Measurements from ENCODE around the gene P2RX2. TPM values are rescaled to one million over a fixed set of nuclear protein-coding genes. Genes with fewer than 3 reads are reported as not detected.

Gene P2RX2
- total and polyA plus RNA-seq, 8 donors: 0.08 to 12.0 (median 0.37) TPM; not detected in 3

DNA sequence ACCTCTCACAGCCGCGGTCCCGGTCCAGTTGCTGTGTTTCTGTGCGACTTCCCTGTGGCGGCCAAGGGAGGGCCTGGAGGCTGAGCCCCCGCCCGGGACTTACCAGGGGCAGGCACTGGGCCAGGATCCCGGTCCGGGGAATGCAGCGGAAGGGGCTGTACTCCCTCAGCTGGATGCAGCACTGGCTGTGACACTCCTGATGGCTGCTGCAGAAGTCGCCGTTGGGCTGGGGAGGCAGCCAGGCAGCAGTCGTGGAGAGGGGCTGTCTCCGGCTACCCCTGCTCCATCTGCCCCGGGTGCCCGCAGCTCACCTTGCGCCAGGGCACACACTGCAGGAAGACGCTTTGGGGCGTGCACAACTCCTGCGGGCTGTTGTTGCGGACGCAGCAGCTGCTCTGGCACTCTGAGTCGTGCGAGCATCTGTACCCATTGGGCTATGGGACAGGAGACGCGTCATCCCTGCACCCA is 14.4 kb upstream of the P2RX2 start:
- Histone ChIP-seq H3K36me3 (no peaks in the 10 kb centered on the region), H3K27ac (peak overlapping the region in 1 of 4 donors; percentile 8), H3K4me1 (peaks cover 0 to 7% (median 0%) of the 10 kb centered on the region in 3 donors), H3K27me3 (peaks cover 0 to 29% (median 3%) of the 10 kb centered on the region in 4 donors), H3K9me3 (no peaks in the 10 kb centered on the region), H3K4me3 (peak overlapping the region in 1 of 4 donors; percentile 17)
- peak in 1 of 6 donors; percentile 60 for DNase-seq
- TF ChIP-seq, protein P1, sequence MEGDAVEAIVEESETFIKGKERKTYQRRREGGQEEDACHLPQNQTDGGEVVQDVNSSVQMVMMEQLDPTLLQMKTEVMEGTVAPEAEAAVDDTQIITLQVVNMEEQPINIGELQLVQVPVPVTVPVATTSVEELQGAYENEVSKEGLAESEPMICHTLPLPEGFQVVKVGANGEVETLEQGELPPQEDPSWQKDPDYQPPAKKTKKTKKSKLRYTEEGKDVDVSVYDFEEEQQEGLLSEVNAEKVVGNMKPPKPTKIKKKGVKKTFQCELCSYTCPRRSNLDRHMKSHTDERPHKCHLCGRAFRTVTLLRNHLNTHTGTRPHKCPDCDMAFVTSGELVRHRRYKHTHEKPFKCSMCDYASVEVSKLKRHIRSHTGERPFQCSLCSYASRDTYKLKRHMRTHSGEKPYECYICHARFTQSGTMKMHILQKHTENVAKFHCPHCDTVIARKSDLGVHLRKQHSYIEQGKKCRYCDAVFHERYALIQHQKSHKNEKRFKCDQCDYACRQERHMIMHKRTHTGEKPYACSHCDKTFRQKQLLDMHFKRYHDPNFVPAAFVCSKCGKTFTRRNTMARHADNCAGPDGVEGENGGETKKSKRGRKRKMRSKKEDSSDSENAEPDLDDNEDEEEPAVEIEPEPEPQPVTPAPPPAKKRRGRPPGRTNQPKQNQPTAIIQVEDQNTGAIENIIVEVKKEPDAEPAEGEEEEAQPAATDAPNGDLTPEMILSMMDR (IDR thresholded peaks at IDR 0.05): no peak
- 27 to 30% methylated on average over 26 of the region's 26 CpGs for WGBS, 2 donors
- intact Hi-C loops (cut with DNase I): no loop called here
- no peak for FAIRE-seq
- ATAC-seq: peak in 2 of 4 donors; percentile 21 to 27

DNA sequence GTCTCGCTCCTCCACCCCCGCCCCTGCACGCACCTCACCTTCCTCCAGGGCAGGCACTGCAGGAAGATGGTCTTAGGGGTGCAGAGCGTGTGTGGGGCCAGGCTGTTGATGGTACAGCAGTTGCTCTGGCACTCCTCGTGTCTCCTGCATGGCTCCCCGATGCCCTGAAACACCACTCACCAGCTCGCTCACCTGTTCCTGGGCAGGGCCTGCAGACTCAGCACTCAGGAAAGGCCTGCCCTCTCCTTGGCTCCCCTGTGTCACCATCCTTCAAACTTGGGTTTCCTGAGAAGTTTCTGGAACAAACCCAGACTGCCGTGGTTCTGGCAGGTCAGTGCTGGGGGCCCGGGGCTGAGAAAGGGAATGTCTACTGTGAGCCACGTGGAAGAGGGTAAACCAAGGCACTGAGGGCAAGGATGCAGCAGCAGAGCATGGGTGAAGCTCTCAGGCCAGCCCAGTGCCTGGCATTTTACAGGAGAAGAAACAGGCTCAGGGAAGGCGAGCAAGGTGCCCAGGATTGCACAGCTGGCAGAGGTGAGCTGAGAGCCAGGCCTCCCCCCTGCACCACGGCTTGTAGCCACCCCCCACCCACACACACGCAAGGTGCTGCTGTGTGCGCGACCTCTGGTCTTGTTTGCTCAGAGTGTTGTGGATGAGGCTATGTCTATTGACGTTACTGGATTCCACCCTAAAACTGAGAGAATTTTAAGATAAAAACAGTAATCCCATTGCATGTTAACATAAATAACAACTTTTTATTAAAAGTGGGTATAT is 13.7 kb upstream of the P2RX2 start:
- Histone ChIP-seq H3K36me3 (no peaks in the 10 kb centered on the region), H3K27ac (no peak overlapping the region), H3K4me3 (no peak overlapping the region), H3K9me3 (no peaks in the 10 kb centered on the region), H3K27me3 (peaks cover 0 to 29% (median 3%) of the 10 kb centered on the region in 4 donors), H3K4me1 (peaks cover 0 to 7% (median 0%) of the 10 kb centered on the region in 3 donors)
- ATAC-seq (no peak), DNase-seq (peak in 1 of 6 donors; percentile 35), FAIRE-seq (no peak)
- TF ChIP-seq, protein P1 (IDR thresholded peaks at IDR 0.05): no peak
- intact Hi-C loops (cut with DNase I): no loop called here
- 57 to 64% methylated on average over 16 of the region's 16 CpGs for WGBS, 2 donors

DNA sequence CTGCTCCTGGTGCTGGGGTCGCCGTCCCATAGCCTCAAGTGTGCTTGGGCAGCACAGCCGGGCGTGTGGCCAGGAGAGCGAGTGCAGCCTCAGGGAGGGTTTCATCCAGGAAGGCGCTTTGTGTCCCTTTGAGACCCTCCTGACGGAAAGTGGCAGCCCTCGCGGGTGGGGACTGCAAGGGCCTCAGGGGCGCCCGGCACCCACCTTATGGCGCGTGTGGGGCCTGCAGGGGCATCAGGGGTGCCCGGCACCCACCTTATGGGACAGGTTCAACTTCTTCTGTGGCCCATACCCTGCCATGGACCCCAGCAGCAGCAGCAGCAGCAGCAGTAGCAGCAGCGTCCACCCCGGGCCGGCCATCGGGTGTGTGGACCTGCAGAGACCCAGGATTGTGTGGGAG is 12.7 kb upstream of the P2RX2 start:
- intact Hi-C loops (cut with DNase I): no loop called here
- TF ChIP-seq, protein P1 (IDR thresholded peaks at IDR 0.05): no peak
- WGBS, 2 donors: 61 to 69% methylated on average over 13 to 18 of the region's 18 CpGs
- Histone ChIP-seq H3K4me3 (no peak overlapping the region), H3K27ac (no peak overlapping the region), H3K9me3 (no peaks in the 10 kb centered on the region), H3K36me3 (no peaks in the 10 kb centered on the region), H3K27me3 (peaks cover 0 to 29% (median 3%) of the 10 kb centered on the region in 4 donors), H3K4me1 (peaks cover 0 to 1% (median 0%) of the 10 kb centered on the region in 3 donors)
- DNase-seq (peak in 1 of 6 donors; percentile 53), FAIRE-seq (no peak), ATAC-seq (no peak)

DNA sequence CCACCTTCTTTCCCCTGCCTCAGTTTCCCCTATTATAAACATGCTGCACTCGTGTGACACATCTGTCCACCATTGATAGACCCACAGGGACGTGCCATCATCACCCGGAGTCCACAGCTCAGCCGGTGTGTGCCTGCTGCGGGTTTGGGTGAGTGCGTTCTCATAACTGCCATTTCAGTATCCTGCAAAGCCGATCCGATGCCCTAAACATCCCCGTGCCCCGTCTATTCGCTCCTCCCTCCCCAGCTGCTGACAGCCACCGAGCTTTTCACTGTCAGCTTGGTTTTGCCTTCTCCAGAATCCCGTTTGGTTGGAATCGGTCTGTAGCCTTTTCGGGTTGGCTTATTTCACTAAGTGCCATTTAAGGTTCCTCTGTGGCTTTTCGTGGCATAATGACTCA is 12.1 kb upstream of the P2RX2 start:
- Histone ChIP-seq H3K4me3 (no peak overlapping the region), H3K27ac (no peak overlapping the region), H3K27me3 (peaks cover 0 to 29% (median 3%) of the 10 kb centered on the region in 4 donors), H3K9me3 (no peaks in the 10 kb centered on the region), H3K36me3 (no peaks in the 10 kb centered on the region), H3K4me1 (no peaks in the 10 kb centered on the region)
- TF ChIP-seq, protein P1 (IDR thresholded peaks at IDR 0.05): no peak
- WGBS, 2 donors: 50 to 57% methylated on average over 16 of the region's 16 CpGs
- DNase-seq (peak in 1 of 6 donors; percentile 17), ATAC-seq (no peak), FAIRE-seq (no peak)
- intact Hi-C loops (cut with DNase I): no loop called here

DNA sequence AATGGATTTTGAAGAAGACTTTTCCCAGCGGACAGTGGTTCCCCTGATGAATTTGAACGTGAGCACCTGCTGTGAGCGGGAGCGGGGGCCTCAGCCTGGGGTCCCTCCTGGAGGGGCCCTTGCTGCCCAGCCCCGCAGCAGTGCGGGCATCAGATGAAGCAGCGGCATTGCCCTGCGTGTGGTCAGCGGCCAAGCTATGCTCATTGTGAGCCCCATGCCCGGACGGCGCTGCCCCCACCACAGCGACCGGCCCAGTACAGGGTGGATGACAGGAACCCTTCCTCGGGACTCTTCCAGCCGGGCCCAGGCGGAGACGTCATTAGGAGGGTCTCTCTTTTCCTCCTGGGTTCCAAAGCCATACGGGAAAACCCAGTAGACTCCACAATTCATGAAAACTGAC is 11.6 kb upstream of the P2RX2 start:
- TF ChIP-seq, protein P1 (IDR thresholded peaks at IDR 0.05): no peak
- ATAC-seq (no peak), DNase-seq (peak in 1 of 6 donors; percentile 24), FAIRE-seq (no peak)
- H3K27ac ChIP-seq: no peak overlapping the region
- no peak overlapping the region for H3K4me3 ChIP-seq
- no peaks in the 10 kb centered on the region for H3K36me3 ChIP-seq
- H3K9me3 ChIP-seq: no peaks in the 10 kb centered on the region
- intact Hi-C loops (cut with DNase I): no loop called here
- WGBS, 2 donors: 70 to 79% methylated on average over 19 of the region's 19 CpGs
- no peaks in the 10 kb centered on the region for H3K4me1 ChIP-seq
- H3K27me3 ChIP-seq: peaks cover 0 to 29% (median 3%) of the 10 kb centered on the region in 4 donors
